ENCODE results near the gene SCAF4. TPM values are rescaled to one million over a fixed set of nuclear protein-coding genes. Genes with fewer than 3 reads are reported as not detected.
A peak's percentile ranks its signal among the peaks of the same experiment; 100 is the strongest.

The SCAF4 gene
- polyA plus RNA-seq, 2 of the 4 experiments (the other 2 are of a cell fraction), result 10.4 to 16.6 TPM

DNA sequence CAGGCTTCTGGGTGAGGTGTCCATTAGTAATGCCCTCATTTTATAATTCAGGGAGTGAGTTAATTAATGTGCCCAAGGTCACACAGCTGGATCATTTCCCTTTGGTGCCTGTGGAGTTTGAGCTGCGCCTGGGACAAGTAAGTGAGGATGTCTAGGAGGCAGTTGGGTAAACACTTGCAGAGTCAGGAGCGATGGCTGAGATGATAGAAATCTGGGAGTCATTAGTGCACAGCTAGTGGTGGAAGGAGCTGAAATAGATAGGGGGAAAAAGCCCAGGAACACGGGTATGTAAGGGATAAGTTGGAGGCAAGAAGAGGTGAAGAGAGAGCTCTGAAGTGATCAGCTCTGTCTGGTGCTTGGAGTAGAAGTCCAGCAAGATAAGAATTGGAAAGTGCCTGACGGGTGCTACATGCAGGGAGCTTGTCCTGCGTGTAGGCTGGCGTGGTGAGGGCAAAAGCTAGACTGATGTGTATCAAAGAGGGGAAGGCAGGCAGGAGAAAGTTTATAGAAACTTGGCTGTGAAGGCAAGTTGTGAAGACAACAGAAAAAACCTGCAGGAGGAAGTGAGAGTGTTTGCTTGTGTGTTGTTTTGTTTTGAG, 1.7 kb upstream of the SCAF4 start:
- WGBS (ENCODE audit: missing lambda C conversion rate), result 88% methylated on average over 6 of the region's 6 CpGs
- ChIA-PET POLR2A (interaction anchor here (0.6 kb wide), 1 partner anchor 554 kb away, joined by 4 read pairs; no protein-coding TSS in a partner anchor), CTCF (interaction anchor here (0.6 kb wide), 1 partner anchor 21 kb away, joined by 4 read pairs; no protein-coding TSS in a partner anchor)
- ATAC-seq (no peak), FAIRE-seq (no peak), DNase-seq (ENCODE audit: low read depth in 1 of 2, low spot score in 1 of 2) (no peak)
- Histone ChIP-seq H3K27ac (no peak overlapping the region), H3K4me2 (no peak overlapping the region; the same call in 1 of the 3 replicates), H3K9me3 (no peaks in the 10 kb centered on the region), H3K4me3 (no peak overlapping the region), H3K4me1 (peaks cover 24% of the 10 kb centered on the region)
- no peak for TF ChIP-seq RCOR1 (IDR thresholded peaks at IDR 0.05; ENCODE audit: low read depth, low read length)
- TF ChIP-seq MAZ (IDR thresholded peaks at IDR 0.05; ENCODE audit: borderline replicate concordance, low read depth, low read length), result no peak
- no peak for TF ChIP-seq SMC3 (IDR thresholded peaks at IDR 0.05)
- no peak for TF ChIP-seq HOXB13 (CRISPR knock-in tag; IDR thresholded peaks at IDR 0.05; ENCODE audit: low read depth)
- TF ChIP-seq ZFP36 (IDR thresholded peaks at IDR 0.05; ENCODE audit: borderline replicate concordance, partially characterized antibody), result no peak

DNA sequence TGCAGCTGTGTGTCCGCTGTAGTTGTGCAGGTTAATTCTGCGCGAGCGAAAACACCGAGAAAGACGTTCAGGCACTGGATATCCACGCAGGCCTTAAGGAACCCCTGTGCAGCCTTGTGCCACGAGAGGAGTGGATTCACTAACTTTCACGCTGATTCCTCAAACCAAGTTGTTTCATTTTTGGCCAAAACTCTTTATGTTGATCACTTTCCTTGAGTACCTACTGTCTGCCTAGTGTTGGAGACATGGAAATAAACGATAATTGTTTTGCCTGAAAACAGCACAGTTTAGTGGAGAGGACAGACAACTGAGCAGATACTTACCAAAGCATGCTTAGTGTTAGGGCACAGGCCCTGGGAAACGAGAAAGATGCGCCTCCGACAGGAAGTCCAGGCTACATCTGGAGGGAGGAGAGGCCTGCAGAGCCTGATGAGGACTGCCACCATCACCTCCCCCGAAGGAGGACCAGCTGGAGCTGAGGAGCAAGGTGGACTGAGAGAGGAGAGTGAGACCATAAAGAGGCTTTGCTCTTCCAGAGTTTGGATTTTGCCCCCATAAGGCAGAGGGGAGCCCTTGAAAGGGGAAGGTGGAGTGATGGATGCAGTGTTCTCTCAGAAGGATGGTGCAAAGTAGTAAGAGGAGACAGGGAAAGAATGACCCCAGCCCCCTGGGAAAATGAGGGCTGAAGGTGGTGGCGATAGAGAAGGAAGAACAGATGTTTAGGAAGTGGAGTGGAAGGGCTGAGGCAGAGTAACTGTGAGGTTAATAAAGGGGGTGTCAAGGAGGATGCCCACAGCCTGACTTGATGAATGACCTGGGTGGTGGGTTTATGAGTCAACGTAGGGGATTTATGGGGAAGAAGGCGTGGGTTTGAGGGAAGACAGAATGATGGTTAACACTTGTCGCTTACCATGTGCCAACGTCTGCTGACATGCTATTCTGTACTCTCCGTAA, 956 bp upstream of the SCAF4 start:
- Histone ChIP-seq H3K9me3 (no peaks in the 10 kb centered on the region), H3K4me3 (peak overlapping the region; percentile 92), H3K4me1 (peaks cover 25% of the 10 kb centered on the region), H3K4me2 (peak overlapping the region; percentile 88), H3K27ac (peak overlapping the region; percentile 91 to 99)
- DNase-seq (ENCODE audit: low read depth in 1 of 2, low spot score in 1 of 2) (peak; percentile 5 to 9), FAIRE-seq (no peak), ATAC-seq (no peak)
- WGBS (ENCODE audit: missing lambda C conversion rate), result 50% methylated on average over 14 of the region's 20 CpGs
- TF ChIP-seq RARB (CRISPR knock-in tag; IDR thresholded peaks at IDR 0.05), result no peak
- no peak for TF ChIP-seq CBX8 (IDR thresholded peaks at IDR 0.05)
- no peak for TF ChIP-seq POLR2A (IDR thresholded peaks at IDR 0.05; ENCODE audit: low read length)
- TF ChIP-seq RFX5 (IDR thresholded peaks at IDR 0.05), result no peak
- no peak for TF ChIP-seq HEYL (CRISPR knock-in tag; IDR thresholded peaks at IDR 0.05)
- no peak for TF ChIP-seq CHD4 (IDR thresholded peaks at IDR 0.05; ENCODE audit: borderline replicate concordance)
- TF ChIP-seq NFE2L2 (conservative IDR thresholded peaks at IDR 0.05; ENCODE audit: low read length), result no peak
- no peak for TF ChIP-seq EP300 (IDR thresholded peaks at IDR 0.05)
- TF ChIP-seq TP53 (CRISPR knock-in tag; IDR thresholded peaks at IDR 0.05), result no peak
- TF ChIP-seq MAX (IDR thresholded peaks at IDR 0.05), result no peak
- TF ChIP-seq MYC (IDR thresholded peaks at IDR 0.05; ENCODE audit: borderline replicate concordance, low read length), result no peak
- no peak for TF ChIP-seq REST (IDR thresholded peaks at IDR 0.05)
- TF ChIP-seq NPAS2 (CRISPR knock-in tag; IDR thresholded peaks at IDR 0.05; ENCODE audit: borderline replicate concordance), result no peak
- no peak for TF ChIP-seq CEBPB (IDR thresholded peaks at IDR 0.05)
- no peak for TF ChIP-seq RCOR1 (IDR thresholded peaks at IDR 0.05; ENCODE audit: low read depth, low read length)
- no peak for TF ChIP-seq FOSB (CRISPR knock-in tag; IDR thresholded peaks at IDR 0.05)
- no peak for TF ChIP-seq JUNB (IDR thresholded peaks at IDR 0.05)
- ChIA-PET CTCF (no interaction called here), POLR2A (interaction anchor here (1.0 kb wide), 1 partner anchor 18 kb away, joined by 3 read pairs; no protein-coding TSS in a partner anchor)

All from A549 (cell line).